NCI-H345 (cell line): Measurements from ENCODE around the gene CALR.
"Not testable (repeated sequence)": the region's sequence is repeated elsewhere in the genome, so short reads cannot be mapped to it uniquely, and the experiment has no call there.

Experiments
- DNase-seq: peaks from one replicate; lab custom pipeline; 2025; lab: John Stamatoyannopoulos, UW

The CALR gene

GRCh38 chr19:12937927-12938778 is at the start of gene CALR:
CALR (plus strand) TSS chr19:12938609; CDS start chr19:12938680, 71 bp downstream.
- DNase-seq: peak; percentile 88

GRCh38 chr19:12890299-12890786 is 48.1 kb upstream of the CALR start:
- DNase-seq: not testable (repeated sequence)

GRCh38 chr19:12890787-12891552 is 47.4 kb upstream of the CALR start, which contains the start of gene GCDH:
GCDH (plus strand) TSS chr19:12891160; CDS start chr19:12891305, 145 bp downstream.
- DNase-seq: peak; percentile 88

DNA sequence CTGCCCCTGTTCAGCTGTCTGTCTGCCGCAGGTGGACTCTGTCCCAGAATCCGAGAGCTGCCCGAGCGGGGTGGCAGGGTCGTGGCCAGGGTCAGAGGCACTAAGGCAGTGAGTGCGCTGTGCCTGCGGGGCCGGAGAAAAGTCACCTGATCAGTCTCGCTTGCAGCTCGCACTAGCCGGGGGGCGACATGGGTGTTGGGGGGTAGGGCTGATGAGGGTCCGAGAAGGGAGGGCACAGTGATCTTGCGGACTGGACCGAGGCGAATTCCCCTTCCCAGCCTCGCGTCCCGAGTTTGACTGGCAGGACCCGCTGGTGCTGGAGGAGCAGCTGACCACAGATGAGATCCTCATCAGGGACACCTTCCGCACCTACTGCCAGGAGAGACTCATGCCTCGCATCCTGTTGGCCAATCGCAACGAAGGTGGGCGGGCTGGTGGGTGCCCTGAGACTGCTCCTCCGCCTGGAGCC is 46.8 kb upstream of the CALR start:
- DNase-seq: no peak

- no peak for DNase-seq
Measured at GRCh38 chr19:12893582-12893981, 44.8 kb upstream of the CALR start.

- DNase-seq: no peak
Measured at GRCh38 chr19:12896460-12896859, 41.9 kb upstream of the CALR start.

DNA sequence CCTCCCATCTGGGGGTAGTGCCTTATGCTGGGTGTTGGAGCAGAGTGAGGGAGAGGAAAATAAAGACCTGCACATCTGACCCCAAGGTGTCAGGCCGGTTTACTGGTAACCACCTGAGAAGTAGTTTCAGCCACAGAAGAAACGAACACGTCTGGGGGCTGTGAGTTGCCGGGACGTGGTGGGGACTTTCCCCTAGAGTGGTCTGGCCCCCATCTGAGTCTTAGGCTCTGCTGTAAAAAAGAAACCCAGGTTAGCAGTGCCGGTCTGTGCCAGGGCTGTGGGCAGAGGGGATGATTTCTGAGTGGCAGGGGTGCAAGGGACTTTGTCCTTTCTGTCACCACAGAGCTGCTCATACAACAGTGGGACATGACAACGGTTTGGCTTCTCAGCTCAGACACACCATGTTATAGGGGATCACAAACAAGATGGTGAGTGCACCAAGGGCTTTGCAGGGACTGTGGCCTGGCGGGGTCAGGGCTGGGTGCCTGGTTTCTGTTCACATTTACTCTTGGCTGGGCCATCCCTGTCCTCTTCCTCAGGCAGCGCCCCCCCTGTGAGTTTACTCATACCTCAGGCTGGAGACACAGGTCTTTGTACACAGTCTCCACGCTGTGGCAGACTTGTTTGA is 38.4 kb upstream of the CALR start:
- no peak for DNase-seq

GRCh38 chr19:12907166-12907565 is 31.2 kb upstream of the CALR start:
- no peak for DNase-seq

DNA sequence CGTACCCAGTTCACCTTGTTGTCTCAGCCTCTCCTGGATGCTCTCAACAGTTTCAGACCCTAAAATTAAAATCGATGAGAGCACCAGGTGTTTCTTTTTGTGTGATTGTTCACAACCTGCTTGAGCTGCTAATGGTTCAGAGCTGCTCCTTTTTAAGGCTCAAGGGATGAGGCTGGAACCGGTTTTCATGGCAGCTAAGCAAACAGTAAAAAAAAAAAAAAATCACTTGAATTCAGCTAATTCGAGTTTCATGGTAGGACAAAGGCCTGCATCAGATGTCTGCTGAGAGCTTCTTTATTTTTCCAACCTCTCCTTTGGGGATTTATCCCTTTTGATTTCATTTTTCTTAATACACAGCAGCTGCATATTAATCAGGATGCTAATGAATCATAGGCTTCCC is 25.8 kb upstream of the CALR start:
- DNase-seq: peak; percentile 81

GRCh38 chr19:12913011-12913561 is 25.3 kb upstream of the CALR start:
- DNase-seq: peak; percentile 88

DNA sequence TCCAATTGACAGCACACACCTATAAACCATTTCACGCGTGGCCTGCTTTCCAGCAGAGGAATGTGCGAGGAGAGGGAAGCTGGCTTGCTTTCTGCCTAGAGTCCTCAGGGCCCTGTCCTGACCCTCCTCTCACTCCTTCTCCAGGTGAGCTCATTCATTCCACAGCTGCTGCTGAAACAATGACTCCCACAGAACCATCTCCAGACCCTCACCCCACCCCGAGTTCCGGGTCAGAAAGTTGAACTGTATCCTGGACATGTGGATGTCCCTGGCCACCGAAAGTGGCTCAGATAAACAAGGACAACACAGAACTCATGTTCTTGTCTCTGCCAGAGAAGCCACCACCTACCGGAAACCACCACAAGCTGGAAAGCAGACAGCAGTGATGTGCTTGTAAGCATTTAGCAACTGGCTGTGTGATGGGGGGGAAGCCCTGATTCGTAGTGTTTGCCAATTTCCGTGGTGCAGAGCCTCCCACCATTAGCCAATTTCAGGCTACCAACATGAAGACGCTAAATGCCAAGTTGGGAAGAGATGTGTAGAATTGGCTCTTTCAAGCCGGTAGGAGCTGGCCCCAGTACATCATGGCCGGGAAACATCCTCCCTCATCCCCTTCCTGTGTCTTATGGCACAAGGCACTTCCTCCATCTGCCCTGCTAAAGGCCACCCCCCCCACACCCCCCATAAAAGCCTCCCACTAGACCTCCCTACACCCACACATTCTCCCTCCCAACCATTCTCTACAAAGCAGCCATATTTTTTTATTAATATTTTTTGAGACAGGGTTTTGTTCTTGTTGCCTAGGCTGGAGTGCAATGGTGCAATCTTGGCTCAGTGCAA is 24.3 kb upstream of the CALR start:
- no peak for DNase-seq

GRCh38 chr19:12915860-12916259 is 22.5 kb upstream of the CALR start:
- not testable (repeated sequence) for DNase-seq

DNA sequence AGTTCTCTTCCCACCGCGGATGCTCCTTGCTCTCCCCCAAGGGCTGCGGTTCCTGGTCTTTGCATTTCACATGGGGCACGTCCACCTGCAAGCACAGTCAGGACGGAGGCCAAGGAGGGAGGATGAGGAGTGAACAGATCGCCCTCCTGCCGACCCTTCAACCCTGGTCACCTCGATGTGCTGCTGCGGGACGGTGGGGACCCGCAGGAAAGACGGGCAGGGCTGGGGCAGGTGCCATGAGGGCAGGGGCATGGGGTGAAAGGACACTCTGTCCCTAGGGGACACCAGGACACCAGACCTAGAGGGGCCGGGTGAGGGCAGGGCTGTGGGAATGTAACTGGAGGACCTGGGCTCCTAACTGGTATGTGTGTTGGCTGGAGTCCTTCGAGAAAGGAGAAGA is 20.2 kb upstream of the CALR start:
- DNase-seq: no peak

GRCh38 chr19:12921047-12921446 is 17.4 kb upstream of the CALR start:
- no peak for DNase-seq

- no peak for DNase-seq
Measured at GRCh38 chr19:12922959-12923358, 15.4 kb upstream of the CALR start.

- no peak for DNase-seq
Measured at GRCh38 chr19:12924621-12925310, 13.6 kb upstream of the CALR start.

- no peak for DNase-seq
Measured at GRCh38 chr19:12930002-12930645, 8.3 kb upstream of the CALR start.

DNA sequence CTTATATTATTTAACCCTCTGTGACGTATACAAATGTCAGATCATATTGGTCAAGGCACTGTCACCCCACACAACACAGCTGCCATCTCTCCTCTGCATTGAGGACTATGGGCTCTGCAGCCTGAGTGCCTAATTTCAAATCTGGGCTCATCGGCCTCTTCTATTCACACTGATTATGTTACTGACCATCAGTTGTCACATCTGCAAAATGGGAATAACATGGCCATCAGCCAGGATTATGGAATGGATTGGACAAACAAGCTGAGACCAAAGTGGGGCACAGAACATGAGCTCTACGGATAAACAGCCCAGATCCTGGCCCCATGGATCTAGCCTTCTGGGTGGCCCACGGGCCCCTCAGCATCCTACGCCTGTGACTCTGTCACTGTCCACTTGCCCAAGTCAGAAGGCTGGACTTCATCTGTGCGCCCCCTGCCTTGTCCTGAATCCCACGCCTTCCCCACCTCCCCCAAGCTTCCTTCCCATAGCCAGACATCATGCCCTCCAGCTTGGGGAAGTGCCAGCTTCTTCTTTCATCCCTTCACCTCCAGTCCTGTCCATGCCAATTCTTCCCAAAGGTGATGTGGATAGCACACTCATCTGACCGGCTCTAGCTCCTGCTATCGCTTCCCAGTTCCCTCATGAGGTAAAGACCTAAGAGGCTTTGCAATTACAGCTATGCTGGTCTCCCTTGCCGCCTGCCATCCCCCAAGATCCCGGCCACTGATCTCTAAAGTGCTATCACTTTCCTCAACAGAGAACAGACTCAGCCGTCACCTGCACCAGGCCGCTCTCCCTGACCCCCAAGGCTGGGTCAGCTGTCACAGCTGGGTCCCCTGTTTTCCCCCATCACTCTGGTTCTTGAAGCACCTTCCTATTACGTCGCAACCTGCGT is 5.8 kb upstream of the CALR start:
- DNase-seq: no peak
